HEK293 (cell line): ENCODE measurements around the gene FSCN2.

Experiments used
- CTCF ChIP-seq: fragments of 450-650 bp; formaldehyde crosslinking; IDR thresholded peaks from 2 replicates; pipeline ENCODE4 v1.5.1; 2016; ENCODE audit warnings: missing biosample characterization, missing genetic modification characterization
- SP2 ChIP-seq: fragments of 450-650 bp; formaldehyde crosslinking; IDR thresholded peaks from 2 replicates; pipeline ENCODE4 v1.5.1; 2016; ENCODE audit warnings: missing biosample characterization, missing genetic modification characterization
- TSHZ1 ChIP-seq: fragments of 450-650 bp; formaldehyde crosslinking; IDR thresholded peaks from 2 replicates; pipeline ENCODE4 v1.5.1; 2016; ENCODE audit warnings: missing biosample characterization, missing genetic modification characterization, borderline replicate concordance
- ZNF157 ChIP-seq: fragments of 450-650 bp; formaldehyde crosslinking; IDR thresholded peaks from 2 replicates; pipeline ENCODE4 v1.5.1; 2016; ENCODE audit warnings: missing biosample characterization, missing genetic modification characterization
- ZNF18 ChIP-seq: fragments of 450-650 bp; formaldehyde crosslinking; IDR thresholded peaks from 2 replicates; pipeline ENCODE4 v1.5.1; 2016; ENCODE audit warnings: missing biosample characterization, missing genetic modification characterization
- ZNF530 ChIP-seq: fragments of 450-650 bp; formaldehyde crosslinking; IDR thresholded peaks from 2 replicates; pipeline ENCODE4 v1.5.1; 2016; ENCODE audit warnings: low read depth, missing biosample characterization, missing genetic modification characterization
- ZNF621 ChIP-seq: fragments of 450-650 bp; formaldehyde crosslinking; IDR thresholded peaks from 2 replicates; pipeline ENCODE4 v1.5.1; 2017; ENCODE audit warnings: missing biosample characterization, missing genetic modification characterization
- ZNF692 ChIP-seq: fragments of 450-650 bp; formaldehyde crosslinking; IDR thresholded peaks from 2 replicates; pipeline ENCODE4 v1.5.1; 2016; ENCODE audit warnings: missing biosample characterization, missing genetic modification characterization
- ZNF76 ChIP-seq: fragments of 450-650 bp; formaldehyde crosslinking; IDR thresholded peaks from 2 replicates; pipeline ENCODE4; 2016; ENCODE audit warnings: low read depth, missing biosample characterization, missing genetic modification characterization, borderline replicate concordance

- TF ChIP-seq CTCF = no peak
- TF ChIP-seq ZNF621 (tag by site-specific recombination) = no peak
- TF ChIP-seq TSHZ1 = no peak
- TF ChIP-seq ZNF76 (tag by site-specific recombination) = no peak
- no peak for TF ChIP-seq ZNF157
- no peak for TF ChIP-seq SP2
- no peak for TF ChIP-seq ZNF530 (tag by site-specific recombination)
- no peak for TF ChIP-seq ZNF692
- no peak for TF ChIP-seq ZNF18
Observed at GRCh38 chr17:81546906-81547613, 18.9 kb downstream of the FSCN2 start.
